Activated CD4-positive, alpha-beta T cell treated with anti-CD3 and anti-CD28 coated beads for 1 hour (primary cell): Measurements from ENCODE around the gene LOXL1.
"Not testable (repeated sequence)": the region's sequence is repeated elsewhere in the genome, so short reads cannot be mapped to it uniquely, and the experiment has no call there.

Experiments used
- DNase-seq: peaks from one replicate; pipeline ENCODE4 v3.0.0-alpha.2; 2020

Gene LOXL1

GRCh38 chr15:73923488-73924164 lies 2.6 kb upstream of the LOXL1 start:
- DNase-seq: no peak

GRCh38 chr15:73924171-73924921 lies 1.9 kb upstream of the LOXL1 start:
- DNase-seq: no peak

DNA sequence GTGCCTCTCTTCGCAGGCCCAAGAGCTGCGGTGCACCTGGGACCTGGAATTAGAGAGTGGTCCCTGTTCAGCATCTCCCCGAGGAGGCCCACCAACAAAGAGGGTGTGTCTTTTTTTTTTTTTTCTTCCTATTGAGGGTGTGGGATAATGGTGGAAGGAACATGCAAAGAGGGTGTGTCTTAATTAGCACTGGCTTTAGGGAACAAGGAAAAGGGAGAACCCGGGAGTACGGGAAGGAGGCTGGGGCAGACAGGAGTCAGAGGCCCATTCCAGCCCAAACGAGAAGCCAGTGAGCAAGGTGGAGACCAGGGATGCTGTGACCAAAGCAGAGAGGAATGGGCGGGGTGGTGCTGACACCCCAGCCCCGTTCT lies 429 bp upstream of the LOXL1 start:
- DNase-seq: no peak

GRCh38 chr15:73927003-73927475 lies 777 bp downstream of the LOXL1 start:
- peak; percentile 24 for DNase-seq

DNA sequence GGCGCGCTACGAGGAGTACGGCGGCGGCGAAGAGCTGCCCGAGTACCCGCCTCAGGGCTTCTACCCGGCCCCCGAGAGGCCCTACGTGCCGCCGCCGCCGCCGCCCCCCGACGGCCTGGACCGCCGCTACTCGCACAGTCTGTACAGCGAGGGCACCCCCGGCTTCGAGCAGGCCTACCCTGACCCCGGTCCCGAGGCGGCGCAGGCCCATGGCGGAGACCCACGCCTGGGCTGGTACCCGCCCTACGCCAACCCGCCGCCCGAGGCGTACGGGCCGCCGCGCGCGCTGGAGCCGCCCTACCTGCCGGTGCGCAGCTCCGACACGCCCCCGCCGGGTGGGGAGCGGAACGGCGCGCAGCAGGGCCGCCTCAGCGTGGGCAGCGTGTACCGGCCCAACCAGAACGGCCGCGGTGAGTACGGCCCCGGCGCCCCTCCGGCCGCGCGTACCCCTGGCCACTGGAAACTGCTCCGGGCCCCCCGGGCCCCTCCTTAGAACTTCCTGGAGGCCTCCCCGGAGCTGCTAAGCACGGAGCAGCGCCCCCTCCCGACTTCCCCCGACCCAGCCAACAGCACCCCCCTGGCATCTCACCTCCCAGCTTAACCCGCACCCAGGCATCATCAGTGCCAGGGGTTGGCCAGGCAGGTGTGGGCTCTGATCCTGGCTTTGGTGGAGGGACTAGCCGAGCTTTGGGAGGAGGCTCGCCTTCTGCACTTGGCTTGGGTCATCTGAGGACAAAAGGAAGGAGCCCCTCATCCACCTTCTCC lies 1.4 kb downstream of the LOXL1 start:
- DNase-seq: peak; percentile 70

GRCh38 chr15:73928241-73928579 lies 1.9 kb downstream of the LOXL1 start:
- no peak for DNase-seq

- DNase-seq: no peak
These were observed 2.8 kb downstream of the LOXL1 start for GRCh38 chr15:73928971-73929627.

DNA sequence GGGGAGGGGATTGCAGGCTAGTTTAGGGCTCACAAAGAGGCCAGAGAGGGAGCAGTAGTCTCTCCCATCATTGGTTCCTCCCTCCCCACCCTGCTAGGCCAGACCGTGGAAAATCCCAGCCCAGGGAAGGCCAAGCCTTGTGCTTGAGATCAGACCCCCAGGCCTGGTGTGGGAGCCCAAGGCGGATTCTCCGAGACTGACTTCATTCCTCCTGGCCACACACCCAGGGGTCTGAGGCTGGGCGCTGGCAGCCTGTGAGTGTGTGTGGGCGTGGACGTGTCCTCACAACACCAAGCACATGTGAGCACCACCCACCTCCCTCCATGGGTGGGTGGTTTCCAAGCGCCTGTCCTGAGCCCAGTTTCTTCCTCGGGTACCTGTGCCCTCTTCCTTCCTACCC lies 4.1 kb downstream of the LOXL1 start:
- no peak for DNase-seq

DNA sequence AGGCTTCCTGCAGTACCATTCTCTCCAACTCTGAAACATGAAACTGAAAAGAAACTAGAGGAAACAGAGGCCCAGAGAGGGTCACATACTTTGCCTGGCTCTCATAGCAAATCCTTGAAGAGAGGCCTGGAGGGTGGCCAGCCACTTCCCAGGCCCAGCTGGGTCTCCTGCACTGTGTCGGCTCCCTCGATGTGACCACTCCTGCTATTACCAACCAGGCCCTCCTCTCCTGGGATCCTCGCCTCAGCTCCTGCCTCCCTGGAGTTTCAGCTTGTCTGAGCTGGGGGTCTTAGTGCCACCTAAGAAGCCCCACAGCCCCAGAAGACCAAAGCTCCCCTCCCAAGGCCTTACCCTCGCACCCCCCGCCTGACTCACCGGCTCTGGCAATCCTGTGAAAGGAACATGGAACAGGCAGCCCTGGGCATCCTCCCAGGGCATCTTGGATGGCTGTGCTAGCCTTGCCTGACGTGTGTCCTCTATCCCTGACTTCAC lies 4.6 kb downstream of the LOXL1 start:
- DNase-seq: no peak

GRCh38 chr15:73931441-73931840 lies 5.2 kb downstream of the LOXL1 start:
- DNase-seq: no peak

DNA sequence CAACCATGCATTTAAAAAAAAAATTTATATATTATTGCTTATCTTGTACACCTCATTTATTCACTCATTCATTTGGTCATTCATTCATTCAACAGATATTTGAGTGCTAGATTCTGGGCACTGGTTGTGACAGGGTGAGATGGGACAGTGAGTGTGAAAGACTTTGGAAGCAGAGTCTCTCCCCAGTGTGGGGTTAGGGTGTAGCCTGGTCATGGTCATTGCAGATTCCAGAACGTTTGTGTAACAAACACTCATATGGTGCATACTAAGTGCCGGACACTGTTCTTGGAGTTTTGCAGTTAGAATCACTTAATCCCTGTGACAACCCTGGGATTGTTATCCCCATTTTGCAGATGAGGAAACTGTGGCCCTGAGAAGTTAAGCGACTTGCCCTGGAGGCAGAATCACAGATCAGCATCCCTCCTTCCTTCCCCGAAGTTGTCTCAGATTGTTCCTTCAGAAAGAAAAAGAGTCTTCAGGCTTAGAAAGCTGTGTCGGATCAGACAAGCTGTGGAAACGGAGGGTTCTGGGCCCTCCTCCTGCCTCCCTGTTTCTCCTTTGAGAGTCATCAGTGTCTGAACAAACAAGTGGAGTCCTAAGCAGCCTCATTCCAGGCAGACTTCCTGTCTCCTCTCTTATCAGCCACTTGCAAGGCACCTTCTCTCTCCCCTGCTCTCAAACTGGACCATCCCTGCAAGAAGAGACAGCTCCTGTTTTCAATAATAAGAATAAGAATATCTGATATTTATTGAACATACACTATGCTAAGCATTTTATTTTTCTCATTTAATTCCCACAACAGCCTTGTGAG lies 6.3 kb downstream of the LOXL1 start:
- DNase-seq: no peak

- DNase-seq: no peak
These were observed 8.0 kb downstream of the LOXL1 start for GRCh38 chr15:73934281-73934680.

GRCh38 chr15:73935547-73935946 lies 9.3 kb downstream of the LOXL1 start:
- DNase-seq: no peak

GRCh38 chr15:73936181-73936580 lies 9.9 kb downstream of the LOXL1 start:
- no peak for DNase-seq

DNA sequence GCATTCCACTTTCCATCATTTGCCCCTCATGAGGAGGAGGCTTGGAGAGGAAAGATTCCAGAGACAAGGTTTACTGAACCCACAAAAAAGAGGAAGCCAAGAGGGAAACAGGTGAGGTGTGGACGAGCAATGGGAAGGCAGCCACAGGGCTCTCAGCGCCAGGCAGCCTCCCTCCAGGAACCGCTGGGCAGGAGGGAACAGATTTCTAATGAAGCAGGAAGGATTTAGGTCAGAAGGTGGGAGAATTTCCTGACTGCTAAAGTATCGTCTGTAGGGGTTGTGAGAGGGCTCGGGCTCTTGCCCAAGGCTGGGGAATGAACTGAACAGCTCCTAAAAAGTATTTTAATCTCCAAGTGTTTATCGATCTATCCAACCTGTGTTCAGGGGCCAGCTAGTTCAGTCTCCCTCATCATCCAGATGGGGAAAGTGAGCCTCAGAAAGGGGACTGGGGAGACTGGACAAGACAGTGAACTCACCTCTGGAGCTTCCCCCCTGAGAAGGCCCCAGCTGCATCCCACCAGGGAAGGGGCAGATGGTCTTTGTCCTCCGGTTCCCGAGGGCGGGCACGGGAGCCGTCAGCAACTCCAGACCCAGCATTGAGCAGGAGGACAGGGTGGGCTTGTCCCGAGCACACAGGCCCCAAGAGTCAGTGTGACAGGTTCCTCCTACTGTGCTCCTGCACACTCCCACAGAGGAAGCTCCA lies 10.5 kb downstream of the LOXL1 start:
- DNase-seq: no peak

DNA sequence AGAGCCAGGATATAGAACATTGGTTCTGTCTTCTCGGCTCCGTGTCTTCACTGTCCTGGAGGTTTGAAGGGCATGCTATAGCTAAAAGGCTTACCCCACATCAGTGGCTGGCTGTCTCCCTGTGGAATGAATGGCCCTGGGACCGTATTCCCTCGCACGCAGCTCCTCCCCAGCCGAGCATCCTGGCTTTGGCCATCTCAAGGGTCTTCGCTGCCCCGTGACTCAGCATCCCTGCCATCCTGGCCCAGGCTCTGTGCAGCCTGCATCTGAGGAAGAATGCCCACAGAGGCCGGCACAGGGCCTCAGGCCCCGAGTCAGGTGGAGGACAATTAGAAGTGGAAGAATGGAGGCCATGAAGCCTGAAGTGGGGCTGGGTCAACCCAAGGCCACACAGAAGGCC lies 11.0 kb downstream of the LOXL1 start:
- no peak for DNase-seq

GRCh38 chr15:73937726-73938125 lies 11.5 kb downstream of the LOXL1 start:
- DNase-seq: no peak

DNA sequence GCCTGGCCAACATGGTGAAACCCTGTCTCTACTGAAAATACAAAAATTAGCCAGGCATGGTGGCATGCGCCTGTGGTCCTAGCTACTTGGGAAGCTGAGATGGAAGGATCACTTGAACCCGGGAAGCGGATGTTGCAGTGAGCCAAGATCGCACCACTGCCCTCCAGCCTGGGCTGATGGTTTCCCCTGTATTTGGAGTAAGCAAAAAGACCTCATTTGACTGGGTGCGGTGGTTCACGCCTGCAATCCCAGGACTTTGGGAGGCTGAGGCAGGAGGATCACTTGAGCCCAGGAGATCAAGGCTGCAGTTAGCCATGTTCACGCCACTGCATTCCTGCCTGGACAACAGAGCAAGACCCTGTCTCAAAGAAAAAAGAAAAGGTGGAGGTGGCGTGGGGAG lies 12.3 kb downstream of the LOXL1 start:
- DNase-seq: not testable (repeated sequence)

DNA sequence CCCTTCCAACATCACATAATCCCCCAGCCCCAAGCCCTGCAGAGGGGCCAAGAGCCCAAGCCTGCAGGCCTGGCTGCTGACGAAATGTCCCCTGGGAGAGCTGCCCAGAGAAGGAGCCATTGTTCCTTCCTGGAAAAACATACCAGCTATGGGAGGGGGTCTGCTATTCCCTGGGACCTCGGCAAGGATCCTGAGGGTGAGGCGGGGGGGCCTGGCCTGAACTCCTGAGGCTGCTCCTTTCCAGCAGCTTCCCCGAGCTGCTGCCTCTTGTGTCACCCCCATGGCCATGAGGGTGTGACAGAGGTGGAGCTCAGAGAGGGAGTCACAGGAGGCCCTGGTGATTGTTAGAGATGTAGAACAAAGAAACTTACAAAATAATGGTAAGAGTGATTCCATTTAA lies 12.9 kb downstream of the LOXL1 start:
- no peak for DNase-seq

DNA sequence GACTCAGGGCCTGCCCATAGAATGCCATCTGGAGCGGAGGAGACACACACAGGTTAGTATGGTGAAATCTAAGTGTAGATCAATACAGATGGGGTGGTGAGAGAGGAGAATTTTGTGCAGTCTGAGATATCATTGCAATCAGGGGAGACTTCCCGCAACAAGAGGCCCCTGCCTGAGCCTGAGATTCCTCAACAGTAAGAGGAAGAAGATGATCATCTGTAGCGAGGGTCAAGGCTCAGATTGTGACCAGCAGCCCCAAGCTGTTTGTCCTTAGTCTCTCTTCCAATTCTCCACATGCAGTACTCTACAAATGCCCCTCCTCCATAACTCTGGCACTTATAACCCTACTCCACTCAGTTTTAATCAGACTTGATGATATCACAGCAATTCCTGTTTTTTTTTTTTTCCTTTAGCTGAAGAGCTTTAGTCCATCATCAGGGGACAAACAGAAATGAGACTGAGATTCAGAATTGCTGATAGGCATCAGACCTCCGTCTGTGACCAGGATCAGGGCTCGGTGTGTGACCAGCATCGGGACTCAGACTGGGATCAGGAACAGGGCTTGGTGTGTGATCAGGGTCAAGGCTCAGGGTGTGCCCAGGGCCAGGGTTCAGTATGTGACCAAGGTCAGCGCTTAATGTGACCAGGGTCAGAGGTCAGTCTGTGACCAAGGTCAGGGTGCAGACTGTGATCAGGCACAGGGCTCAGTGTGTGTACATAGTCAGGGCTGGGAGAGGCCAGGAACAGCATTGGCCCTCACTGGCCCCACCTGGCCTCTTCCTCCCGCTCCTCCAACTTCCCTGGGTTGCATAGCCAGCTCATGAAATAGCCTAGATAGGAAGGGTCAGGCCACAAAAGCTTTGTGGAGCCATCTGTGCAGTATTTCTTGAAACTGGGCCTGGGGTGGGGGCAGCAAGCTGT lies 14.1 kb downstream of the LOXL1 start:
- no peak for DNase-seq

GRCh38 chr15:73941044-73941443 lies 14.8 kb downstream of the LOXL1 start:
- no peak for DNase-seq
